Gastrocnemius medialis (tissue), 4 donors: ENCODE results near the gene SLC1A3. TPM values are rescaled to one million over a fixed set of nuclear protein-coding genes. Genes with fewer than 3 reads are reported as not detected.

Experiments
- ATAC-seq, 2 donors: fragments of 150-250 bp; one replicate each; pipeline ENCODE4 v1.9.1; 2016
- DNase-seq, 2 donors: peaks; one replicate each; pipeline ENCODE4 v3.0.0-alpha.2; 2019
- H3K27ac ChIP-seq, 4 donors: fragments of 200-600 bp; sonication (generic); 1 replicate in 1 of 4; 2 replicates in 3 of 4; pipeline ENCODE4 v1.5.1; 2016 to 2018; ENCODE audit warnings: mild to moderate bottlenecking in 2 of 4, moderate library complexity in 1 of 4
- H3K27me3 ChIP-seq, 3 donors: fragments of 200-600 bp; sonication (generic) in 2 of 3; 1 replicate in 1 of 3; 2 replicates in 2 of 3; pipeline versions ENCODE4 v1.5.1 to v1.6.0; 2016 to 2019; ENCODE audit warnings: mild to moderate bottlenecking in 1 of 3, moderate library complexity in 1 of 3
- H3K36me3 ChIP-seq, 2 donors: fragments of 200-600 bp; sonication (generic) in 1 of 2; one replicate each; pipeline ENCODE4 v1.5.1; 2017 to 2018
- H3K4me1 ChIP-seq, 2 donors: fragments of 200-600 bp; sonication (generic) in 1 of 2; one replicate each; pipeline ENCODE4 v1.5.1; 2016 to 2017; ENCODE audit warnings: mild to moderate bottlenecking in 2 of 2
- H3K4me3 ChIP-seq, 4 donors: fragments of 200-600 bp; sonication (generic) in 3 of 4; 1 replicate in 1 of 4; 2 replicates in 3 of 4; pipeline ENCODE4 v1.5.1; 2016 to 2019; ENCODE audit warnings: mild to moderate bottlenecking in 2 of 4
- H3K9me3 ChIP-seq, 3 donors: fragments of 200-600 bp; sonication (generic) in 2 of 3; 1 replicate in 1 of 3; 2 replicates in 2 of 3; pipeline ENCODE4 v1.5.1; 2016 to 2019
- POLR2A ChIP-seq, 2 donors: fragments of 450-650 bp; IDR thresholded peaks; one replicate each; pipeline ENCODE4 v1.6.1; 2017; ENCODE audit warnings: antibody characterized with exemption in 2 of 2, mild to moderate bottlenecking in 2 of 2, moderate library complexity in 2 of 2
- in situ Hi-C, 4 donors: fragments of 200-750 bp; cut with MboI; loops; one replicate each; pipeline versions ENCODE4 v1.15.0 to v1.8.0; 2017; ENCODE audit warnings: low sequenced_read_pairs in 4 of 4
- intact Hi-C: fragments of 100-400 bp; cut with DNase I; formaldehyde crosslinking; loops from one replicate; pipeline ENCODE4 v1.15.1; 2023; ENCODE audit warnings: low total_unique reads
- total RNA-seq, 4 donors: library from RNA; depleted of rRNA; stranded (reverse); fragments of >200 nt; gene quantifications; one replicate each; pipeline versions ENCODE4 v1.1.0 to v1.2.3, GENCODE V29; 2016
- TF ChIP-seq, protein P1 (sequence below), 5 experiments: fragments of 450-650 bp in 3 of 5; fragments of 200-600 bp in 2 of 5; sonication (generic) in 2 of 5; IDR thresholded peaks in 4 of 5; conservative IDR thresholded peaks in 1 of 5; 1 replicate in 4 of 5; 2 replicates in 1 of 5; pipeline ENCODE4 v1.5.1; 2016 to 2019; ENCODE audit warnings: antibody characterized with exemption in 5 of 5, mild to moderate bottlenecking in 3 of 5, moderate library complexity in 3 of 5

SLC1A3 gene
- total RNA-seq, 4 donors from 2014 or later = 5.3 to 69.4 (median 17.4) TPM

DNA sequence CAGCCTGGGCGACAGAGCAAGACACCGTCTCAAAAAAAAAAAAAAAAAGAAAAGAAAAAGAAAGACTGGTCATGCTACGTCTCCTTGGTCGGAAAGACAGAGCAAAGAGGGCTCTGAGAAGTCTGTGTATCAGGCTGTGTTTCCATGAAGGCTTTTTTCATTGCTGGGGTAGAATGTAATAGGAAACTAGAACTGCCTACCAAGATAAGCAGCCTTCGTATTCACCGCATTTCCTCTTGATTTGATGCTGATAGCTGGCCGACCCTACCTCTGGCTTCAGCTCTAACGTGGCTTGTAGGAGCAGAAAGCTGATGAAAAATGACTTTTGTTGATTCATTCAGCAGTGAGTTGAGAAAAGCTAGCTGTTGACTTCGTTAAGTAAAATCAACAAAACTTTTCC lies 17.4 kb downstream of the SLC1A3 start:
- in situ Hi-C loops = no loop called here

DNA sequence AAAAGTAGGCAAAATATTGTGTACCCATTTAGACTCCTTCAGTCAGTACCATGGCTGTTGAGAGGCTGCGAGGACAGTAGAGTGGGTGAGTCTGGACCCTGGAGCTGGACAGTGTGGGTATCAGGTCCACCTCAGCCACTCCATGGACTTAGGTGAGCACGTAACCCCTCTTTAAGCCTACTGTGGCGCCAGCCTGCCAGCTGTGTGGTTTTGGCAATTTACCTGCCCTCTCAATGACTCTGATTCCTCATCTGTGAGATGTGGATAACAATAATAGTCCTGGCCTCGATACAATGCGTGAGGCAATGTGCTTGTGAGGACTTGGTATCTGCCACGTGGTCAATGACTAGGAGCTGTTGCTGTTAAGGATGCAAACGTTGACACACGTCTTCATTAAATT lies 17.9 kb downstream of the SLC1A3 start:
- H3K27ac ChIP-seq = peak overlapping the region; percentile 11 to 54 (median 42)
- DNase-seq (peak; percentile 44 to 80), ATAC-seq (peak; percentile 90 to 99)
- in situ Hi-C loops (no loop called here), intact Hi-C loops (no loop called here)
- H3K4me3 ChIP-seq = no peak overlapping the region
- TF ChIP-seq, protein P1, sequence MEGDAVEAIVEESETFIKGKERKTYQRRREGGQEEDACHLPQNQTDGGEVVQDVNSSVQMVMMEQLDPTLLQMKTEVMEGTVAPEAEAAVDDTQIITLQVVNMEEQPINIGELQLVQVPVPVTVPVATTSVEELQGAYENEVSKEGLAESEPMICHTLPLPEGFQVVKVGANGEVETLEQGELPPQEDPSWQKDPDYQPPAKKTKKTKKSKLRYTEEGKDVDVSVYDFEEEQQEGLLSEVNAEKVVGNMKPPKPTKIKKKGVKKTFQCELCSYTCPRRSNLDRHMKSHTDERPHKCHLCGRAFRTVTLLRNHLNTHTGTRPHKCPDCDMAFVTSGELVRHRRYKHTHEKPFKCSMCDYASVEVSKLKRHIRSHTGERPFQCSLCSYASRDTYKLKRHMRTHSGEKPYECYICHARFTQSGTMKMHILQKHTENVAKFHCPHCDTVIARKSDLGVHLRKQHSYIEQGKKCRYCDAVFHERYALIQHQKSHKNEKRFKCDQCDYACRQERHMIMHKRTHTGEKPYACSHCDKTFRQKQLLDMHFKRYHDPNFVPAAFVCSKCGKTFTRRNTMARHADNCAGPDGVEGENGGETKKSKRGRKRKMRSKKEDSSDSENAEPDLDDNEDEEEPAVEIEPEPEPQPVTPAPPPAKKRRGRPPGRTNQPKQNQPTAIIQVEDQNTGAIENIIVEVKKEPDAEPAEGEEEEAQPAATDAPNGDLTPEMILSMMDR (IDR thresholded peaks at IDR 0.05 in 4 of 5, conservative IDR thresholded peaks at IDR 0.05 in 1 of 5) = no peak
- TF ChIP-seq POLR2A (IDR thresholded peaks at IDR 0.05) = no peak
- peaks cover 0 to 4% of the 10 kb centered on the region in 2 donors for H3K4me1 ChIP-seq
- no peaks in the 10 kb centered on the region for H3K27me3 ChIP-seq
- no peaks in the 10 kb centered on the region for H3K36me3 ChIP-seq
- no peaks in the 10 kb centered on the region for H3K9me3 ChIP-seq

More for the DNA sequence above, 17.4 kb downstream of the SLC1A3 start:
- TF ChIP-seq, protein P1 (IDR thresholded peaks at IDR 0.05 in 4 of 5, conservative IDR thresholded peaks at IDR 0.05 in 1 of 5) = no peak
- TF ChIP-seq POLR2A (IDR thresholded peaks at IDR 0.05) = no peak
- Histone ChIP-seq H3K36me3 (no peaks in the 10 kb centered on the region), H3K27ac (peak overlapping the region; percentile 11 to 54 (median 37)), H3K4me1 (peaks cover 0 to 4% of the 10 kb centered on the region in 2 donors), H3K27me3 (no peaks in the 10 kb centered on the region), H3K9me3 (no peaks in the 10 kb centered on the region), H3K4me3 (no peak overlapping the region)
- ATAC-seq (no peak), DNase-seq (no peak)
- intact Hi-C loops = no loop called here

DNA sequence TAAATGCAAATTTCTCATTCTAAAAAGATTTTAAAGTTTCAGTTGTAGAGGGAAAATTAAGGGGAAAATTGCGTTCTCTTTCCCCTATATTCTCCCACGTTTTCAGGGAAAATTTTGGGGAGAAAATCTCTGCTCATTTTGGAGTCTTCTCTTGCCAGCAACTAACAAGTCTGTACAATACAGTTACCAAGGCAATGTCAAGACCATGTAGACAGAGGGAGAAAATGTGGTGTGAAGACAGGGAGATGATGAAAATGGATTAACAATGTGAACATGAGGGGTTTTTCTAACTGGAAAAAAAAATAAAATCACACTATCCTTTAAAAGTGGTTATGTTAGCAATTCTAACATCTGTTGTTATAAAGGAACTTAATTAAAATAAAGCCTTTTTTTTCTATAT lies 22.3 kb downstream of the SLC1A3 start:
- Histone ChIP-seq H3K4me1 (peaks cover 0 to 4% of the 10 kb centered on the region in 2 donors), H3K36me3 (no peaks in the 10 kb centered on the region), H3K27ac (no peak overlapping the region), H3K9me3 (no peaks in the 10 kb centered on the region), H3K4me3 (no peak overlapping the region), H3K27me3 (no peaks in the 10 kb centered on the region)
- intact Hi-C loops (no loop called here), in situ Hi-C loops (no loop called here)
- ATAC-seq (no peak), DNase-seq (no peak)
- no peak for TF ChIP-seq POLR2A (IDR thresholded peaks at IDR 0.05)
- TF ChIP-seq, protein P1 (IDR thresholded peaks at IDR 0.05 in 4 of 5, conservative IDR thresholded peaks at IDR 0.05 in 1 of 5) = no peak

DNA sequence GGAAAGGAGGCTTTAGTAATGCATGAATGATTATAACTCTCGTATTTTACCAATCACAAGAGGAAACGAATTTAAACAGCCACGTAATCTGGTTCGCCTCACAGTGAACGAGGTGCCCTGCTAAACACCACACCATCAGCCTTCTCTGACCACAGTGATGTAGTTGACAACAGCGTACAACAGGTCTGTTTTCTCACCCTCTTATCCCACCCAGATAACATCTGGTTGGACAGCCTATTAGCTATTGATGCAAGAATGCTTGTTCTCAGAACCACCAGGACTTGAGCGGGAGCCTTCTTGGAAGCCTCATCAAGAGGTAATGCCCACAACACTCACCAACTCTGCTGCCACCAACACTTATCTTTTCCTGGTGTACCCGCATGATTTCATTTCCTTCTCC lies 23.3 kb downstream of the SLC1A3 start:
- Histone ChIP-seq H3K4me1 (peaks cover 0 to under 1% of the 10 kb centered on the region in 2 donors), H3K9me3 (no peaks in the 10 kb centered on the region), H3K27me3 (no peaks in the 10 kb centered on the region), H3K4me3 (no peak overlapping the region), H3K36me3 (no peaks in the 10 kb centered on the region), H3K27ac (no peak overlapping the region)
- no peak for ATAC-seq
- in situ Hi-C loops = no loop called here
- intact Hi-C loops = no loop called here
- DNase-seq = no peak
- TF ChIP-seq, protein P1 (IDR thresholded peaks at IDR 0.05 in 4 of 5, conservative IDR thresholded peaks at IDR 0.05 in 1 of 5) = no peak
